ENCODE measurements around the gene TMEM9. TPM values are rescaled to one million over a fixed set of nuclear protein-coding genes. Genes with fewer than 3 reads are reported as not detected.

TMEM9 gene
- total RNA-seq, 1 experiment from 2014 or later: 50.2 TPM

GRCh38 chr1:201145816-201146215 lies 8.5 kb downstream of the TMEM9 start:
- no peak for ATAC-seq
- in situ Hi-C loops (cut with HindIII; ENCODE audit: low pct_unique_long_range_greater_than_20kb, low sequenced_read_pairs): no loop called here
- CTCF ChIA-PET: no interaction called here

GRCh38 chr1:201145132-201145531 lies 9.1 kb downstream of the TMEM9 start:
- Histone ChIP-seq H3K27me3 (ENCODE audit: control insufficient read depth, insufficient read depth, low read length) (no peaks in the 10 kb centered on the region), H3K4me3 (ENCODE audit: low read depth in 2 of 2, low read length in 2 of 2) (no peak overlapping the region), H3K27ac (ENCODE audit: low read length) (no peak overlapping the region), H3K9me3 (ENCODE audit: control insufficient read depth, insufficient read depth, low read depth, low read length) (no peaks in the 10 kb centered on the region), H3K36me3 (ENCODE audit: control insufficient read depth, insufficient read depth, low read length) (peaks cover 7% of the 10 kb centered on the region; the same call in 1 of the 2 replicates), H3K4me1 (ENCODE audit: control insufficient read depth, insufficient read depth, low read length) (no peaks in the 10 kb centered on the region)
- in situ Hi-C loops (cut with HindIII; ENCODE audit: low pct_unique_long_range_greater_than_20kb, low sequenced_read_pairs): no loop called here
- no peak for DNase-seq (ENCODE audit: low read depth, low spot score)
- intact Hi-C loops (cut with micrococcal nuclease; ENCODE audit: unreplicated experiment): no loop called here
- BruUV-seq (replicated peaks): no TSS peak
- no peak for ATAC-seq
- ChIA-PET POLR2A (no interaction called here), CTCF (interaction anchor here (0.6 kb wide), 1 partner anchor 34 kb away, joined by 3 read pairs; no protein-coding TSS in a partner anchor)
- TF ChIP-seq POLR2AphosphoS5 (IDR thresholded peaks at IDR 0.05; ENCODE audit: low read depth, low read length): no peak
- TF ChIP-seq TCF7L2 (IDR thresholded peaks at IDR 0.05; ENCODE audit: low read depth, low read length): no peak
- no peak for TF ChIP-seq REST (IDR thresholded peaks at IDR 0.05; ENCODE audit: insufficient read depth in 1 of 2, low read depth in 2 of 2, low read length in 1 of 2)
- TF ChIP-seq SIN3A (IDR thresholded peaks at IDR 0.05; ENCODE audit: borderline replicate concordance, insufficient read depth, low read depth, low read length): no peak
- TF ChIP-seq CTCF (IDR thresholded peaks at IDR 0.05): no peak

More at GRCh38 chr1:201145816-201146215, 8.5 kb downstream of the TMEM9 start:
- no peak for DNase-seq (ENCODE audit: low read depth, low spot score)
- H3K4me1 ChIP-seq (ENCODE audit: control insufficient read depth, insufficient read depth, low read length): no peaks in the 10 kb centered on the region
- no peak overlapping the region for H3K4me3 ChIP-seq (ENCODE audit: low read depth in 2 of 2, low read length in 2 of 2)
- H3K27me3 ChIP-seq (ENCODE audit: control insufficient read depth, insufficient read depth, low read length): no peaks in the 10 kb centered on the region
- no peak for TF ChIP-seq POLR2AphosphoS5 (IDR thresholded peaks at IDR 0.05; ENCODE audit: low read depth, low read length)
- TF ChIP-seq CTCF (IDR thresholded peaks at IDR 0.05): no peak
- no peak for TF ChIP-seq TCF7L2 (IDR thresholded peaks at IDR 0.05; ENCODE audit: low read depth, low read length)
- no peak for TF ChIP-seq SIN3A (IDR thresholded peaks at IDR 0.05; ENCODE audit: borderline replicate concordance, insufficient read depth, low read depth, low read length)
- TF ChIP-seq REST (IDR thresholded peaks at IDR 0.05; ENCODE audit: insufficient read depth in 1 of 2, low read depth in 2 of 2, low read length in 1 of 2): no peak
- POLR2A ChIA-PET: no interaction called here
- H3K36me3 ChIP-seq (ENCODE audit: control insufficient read depth, insufficient read depth, low read length): peaks cover 7% of the 10 kb centered on the region; the same call in 1 of the 2 replicates
- no TSS peak for BruUV-seq (replicated peaks)
- H3K27ac ChIP-seq (ENCODE audit: low read length): no peak overlapping the region
- intact Hi-C loops (cut with micrococcal nuclease; ENCODE audit: unreplicated experiment): no loop called here
- H3K9me3 ChIP-seq (ENCODE audit: control insufficient read depth, insufficient read depth, low read depth, low read length): no peaks in the 10 kb centered on the region
